Body of pancreas (tissue), 4 donors: ENCODE results near the gene PPP1R9A. TPM values are rescaled to one million over a fixed set of nuclear protein-coding genes. Genes with fewer than 3 reads are reported as not detected.

Experiments used
- ATAC-seq: fragments of 150-250 bp; one replicate; pipeline ENCODE4 v1.9.1; 2016
- DNase-seq, 4 donors: peaks; one replicate each; pipeline ENCODE4 v3.0.0-alpha.2; 2019
- H3K27ac ChIP-seq, 4 donors: fragments of 200-600 bp; sonication (generic); 1 replicate in 3 of 4; 2 replicates in 1 of 4; pipeline versions ENCODE4 v1.5.1 to v1.6.1; 2016 to 2019; ENCODE audit warnings: mild to moderate bottlenecking in 1 of 4, mixed read lengths in 1 of 4, moderate library complexity in 1 of 4
- H3K27me3 ChIP-seq, 2 donors: fragments of 200-600 bp; sonication (generic); one replicate each; pipeline ENCODE4 v1.6.0; 2016; ENCODE audit warnings: mild to moderate bottlenecking in 1 of 2
- H3K36me3 ChIP-seq, 2 donors: fragments of 200-600 bp; sonication (generic); replicated peaks in 1 of 2; 2 replicates each; pipeline ENCODE4 v1.5.1; 2016; ENCODE audit warnings: low read depth in 2 of 2; ENCODE audit not compliant: insufficient read depth in 1 of 2
- H3K4me1 ChIP-seq: fragments of 200-600 bp; sonication (generic); one replicate; pipeline ENCODE4 v1.6.0; 2016
- H3K4me3 ChIP-seq, 2 donors: fragments of 200-600 bp; sonication (generic); 1 replicate in 1 of 2; 2 replicates in 1 of 2; pipeline ENCODE4 v1.5.1; 2016 to 2019
- H3K9me3 ChIP-seq, 3 donors: fragments of 200-600 bp; sonication (generic); 1 replicate in 2 of 3; 2 replicates in 1 of 3; pipeline ENCODE4 v1.5.1; 2016
- POLR2A ChIP-seq, 3 donors: fragments of 450-650 bp; IDR thresholded peaks; one replicate each; pipeline ENCODE4 v1.6.1; 2016; ENCODE audit warnings: antibody characterized with exemption in 3 of 3, mild to moderate bottlenecking in 2 of 3
- WGBS, 2 donors: methylation state at CpG; one replicate each; pipeline ENCODE4 v1.1.5; 2017; 5-methylcytosine and 5-hydroxymethylcytosine counted together
- intact Hi-C: fragments of 100-400 bp; cut with DNase I; formaldehyde crosslinking; loops from one replicate; pipeline ENCODE4 v1.15.1; 2023
- total RNA-seq, 2 donors: library from RNA; depleted of rRNA; stranded (reverse); fragments of >200 nt; gene quantifications; one replicate each; pipeline ENCODE4 v1.1.0, GENCODE V29; 2016
- TF ChIP-seq, protein P1 (sequence below), 7 experiments: fragments of 450-650 bp in 4 of 7; fragments of 200-600 bp in 3 of 7; sonication (generic) in 3 of 7; IDR thresholded peaks; one replicate each; pipeline ENCODE4 v1.5.1; 2016 to 2019; ENCODE audit warnings: antibody characterized with exemption in 7 of 7

Gene PPP1R9A
- total RNA-seq, 2 donors from 2014 or later = 16.1 to 44.2 TPM

DNA sequence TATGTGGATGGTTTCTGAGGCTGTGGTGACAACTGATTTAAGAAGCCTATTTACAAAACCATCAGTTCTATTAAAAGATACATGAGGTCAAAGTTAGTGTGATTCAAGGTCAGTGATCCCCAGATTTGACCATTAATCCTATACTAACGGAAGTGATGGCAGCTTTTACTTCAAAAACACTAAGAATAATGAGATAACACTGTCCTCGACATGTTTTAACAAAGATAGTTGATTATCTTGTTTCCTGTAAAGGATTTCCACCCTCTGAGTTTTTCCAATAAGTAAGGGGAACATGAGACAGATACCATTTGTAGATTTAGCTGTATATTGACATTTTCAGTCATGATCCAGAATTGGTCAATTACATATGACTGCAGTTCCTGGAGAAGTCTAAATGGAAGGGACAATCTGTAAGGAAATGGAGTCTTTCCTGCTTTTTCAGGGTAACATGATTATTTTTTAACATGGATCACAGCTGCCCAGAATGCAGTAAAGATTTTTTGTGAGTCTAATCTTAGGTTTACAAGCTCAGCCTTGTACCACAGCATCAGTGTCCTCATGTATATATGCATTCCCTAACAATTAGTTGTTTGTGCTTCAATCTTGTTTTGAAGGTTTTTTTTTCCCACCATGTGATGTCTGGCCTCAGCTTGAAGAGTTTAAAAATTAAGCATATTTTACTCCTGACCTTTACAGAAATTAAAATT lies 188.0 kb downstream of the PPP1R9A start:
- DNase-seq (no peak), ATAC-seq (no peak)
- Histone ChIP-seq H3K4me3 (no peak overlapping the region), H3K27ac (no peak overlapping the region), H3K36me3 (no peaks in the 10 kb centered on the region), H3K4me1 (peaks cover 13% of the 10 kb centered on the region), H3K9me3 (no peaks in the 10 kb centered on the region), H3K27me3 (no peaks in the 10 kb centered on the region)
- intact Hi-C loops = no loop called here
- TF ChIP-seq, protein P1, sequence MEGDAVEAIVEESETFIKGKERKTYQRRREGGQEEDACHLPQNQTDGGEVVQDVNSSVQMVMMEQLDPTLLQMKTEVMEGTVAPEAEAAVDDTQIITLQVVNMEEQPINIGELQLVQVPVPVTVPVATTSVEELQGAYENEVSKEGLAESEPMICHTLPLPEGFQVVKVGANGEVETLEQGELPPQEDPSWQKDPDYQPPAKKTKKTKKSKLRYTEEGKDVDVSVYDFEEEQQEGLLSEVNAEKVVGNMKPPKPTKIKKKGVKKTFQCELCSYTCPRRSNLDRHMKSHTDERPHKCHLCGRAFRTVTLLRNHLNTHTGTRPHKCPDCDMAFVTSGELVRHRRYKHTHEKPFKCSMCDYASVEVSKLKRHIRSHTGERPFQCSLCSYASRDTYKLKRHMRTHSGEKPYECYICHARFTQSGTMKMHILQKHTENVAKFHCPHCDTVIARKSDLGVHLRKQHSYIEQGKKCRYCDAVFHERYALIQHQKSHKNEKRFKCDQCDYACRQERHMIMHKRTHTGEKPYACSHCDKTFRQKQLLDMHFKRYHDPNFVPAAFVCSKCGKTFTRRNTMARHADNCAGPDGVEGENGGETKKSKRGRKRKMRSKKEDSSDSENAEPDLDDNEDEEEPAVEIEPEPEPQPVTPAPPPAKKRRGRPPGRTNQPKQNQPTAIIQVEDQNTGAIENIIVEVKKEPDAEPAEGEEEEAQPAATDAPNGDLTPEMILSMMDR (IDR thresholded peaks at IDR 0.05) = no peak
- TF ChIP-seq POLR2A (IDR thresholded peaks at IDR 0.05) = no peak
- WGBS, 2 donors = 22 to 27% methylated on average over 2 of the region's 2 CpGs

- Histone ChIP-seq H3K27ac (no peak overlapping the region), H3K9me3 (no peaks in the 10 kb centered on the region), H3K4me1 (peaks cover 13% of the 10 kb centered on the region), H3K27me3 (no peaks in the 10 kb centered on the region), H3K36me3 (no peaks in the 10 kb centered on the region), H3K4me3 (no peak overlapping the region)
- ATAC-seq (no peak), DNase-seq (no peak)
- intact Hi-C loops = no loop called here
- no peak for TF ChIP-seq POLR2A (IDR thresholded peaks at IDR 0.05)
- TF ChIP-seq, protein P1 (IDR thresholded peaks at IDR 0.05) = no peak
Measured at GRCh38 chr7:95095966-95096540, 188.7 kb downstream of the PPP1R9A start.

- H3K27me3 ChIP-seq = no peaks in the 10 kb centered on the region
- no peaks in the 10 kb centered on the region for H3K9me3 ChIP-seq
- no peak overlapping the region for H3K4me3 ChIP-seq
- ATAC-seq (no peak), DNase-seq (no peak)
- 85 to 95% methylated on average over 3 of the region's 3 CpGs for WGBS, 2 donors
- H3K4me1 ChIP-seq = peaks cover 13% of the 10 kb centered on the region
- TF ChIP-seq, protein P1 (IDR thresholded peaks at IDR 0.05) = no peak
- TF ChIP-seq POLR2A (IDR thresholded peaks at IDR 0.05) = no peak
- H3K27ac ChIP-seq = no peak overlapping the region
- intact Hi-C loops = no loop called here
- H3K36me3 ChIP-seq = no peaks in the 10 kb centered on the region
Measured at GRCh38 chr7:95097291-95097690, 189.9 kb downstream of the PPP1R9A start.

DNA sequence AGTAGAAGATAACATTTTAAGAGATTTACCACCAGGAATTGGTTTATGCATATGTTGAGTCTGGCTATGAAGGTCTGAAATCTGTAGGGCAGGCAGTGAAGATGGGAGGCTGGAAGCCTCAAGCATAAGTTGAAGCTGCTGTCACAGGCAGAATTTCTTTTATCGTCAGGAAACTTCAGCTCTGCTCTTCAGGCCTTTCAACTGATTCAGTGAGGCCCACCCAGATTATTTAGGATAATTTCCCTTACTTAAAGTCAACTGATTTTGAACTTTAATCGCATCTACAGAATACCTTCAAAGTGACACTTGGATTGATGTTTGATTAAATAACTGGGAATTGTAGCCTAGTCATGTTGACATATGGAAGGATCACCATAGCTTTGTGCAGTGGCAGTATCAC lies 190.5 kb downstream of the PPP1R9A start:
- DNase-seq = no peak
- Histone ChIP-seq H3K36me3 (no peaks in the 10 kb centered on the region), H3K4me3 (no peak overlapping the region), H3K27ac (no peak overlapping the region), H3K27me3 (no peaks in the 10 kb centered on the region), H3K9me3 (no peaks in the 10 kb centered on the region), H3K4me1 (peaks cover 13% of the 10 kb centered on the region)
- ATAC-seq = no peak
- WGBS, 2 donors = 72 to 96% methylated on average over 2 of the region's 2 CpGs
- intact Hi-C loops = no loop called here
- TF ChIP-seq POLR2A (IDR thresholded peaks at IDR 0.05) = no peak
- TF ChIP-seq, protein P1 (IDR thresholded peaks at IDR 0.05) = no peak

GRCh38 chr7:95099106-95099505 lies 191.7 kb downstream of the PPP1R9A start:
- H3K9me3 ChIP-seq = no peaks in the 10 kb centered on the region
- H3K4me3 ChIP-seq = no peak overlapping the region
- H3K27ac ChIP-seq = no peak overlapping the region
- H3K4me1 ChIP-seq = peaks cover 13% of the 10 kb centered on the region
- no peaks in the 10 kb centered on the region for H3K27me3 ChIP-seq
- no peaks in the 10 kb centered on the region for H3K36me3 ChIP-seq
- WGBS, 2 donors = 29 to 35% methylated on average over 1 of the region's 1 CpG
- ATAC-seq (no peak), DNase-seq (no peak)
- intact Hi-C loops = no loop called here
- TF ChIP-seq, protein P1 (IDR thresholded peaks at IDR 0.05) = no peak
- no peak for TF ChIP-seq POLR2A (IDR thresholded peaks at IDR 0.05)
